ENCODE results near the gene DLGAP1. TPM values are rescaled to one million over a fixed set of nuclear protein-coding genes. Genes with fewer than 3 reads are reported as not detected.

Gene DLGAP1
- total and polyA plus RNA-seq, 10 of the 15 experiments (the other 5 are each of a cell fraction or from before 2014, with no cell fraction given) = 0.23 to 27.6 (median 1.9) TPM

DNA sequence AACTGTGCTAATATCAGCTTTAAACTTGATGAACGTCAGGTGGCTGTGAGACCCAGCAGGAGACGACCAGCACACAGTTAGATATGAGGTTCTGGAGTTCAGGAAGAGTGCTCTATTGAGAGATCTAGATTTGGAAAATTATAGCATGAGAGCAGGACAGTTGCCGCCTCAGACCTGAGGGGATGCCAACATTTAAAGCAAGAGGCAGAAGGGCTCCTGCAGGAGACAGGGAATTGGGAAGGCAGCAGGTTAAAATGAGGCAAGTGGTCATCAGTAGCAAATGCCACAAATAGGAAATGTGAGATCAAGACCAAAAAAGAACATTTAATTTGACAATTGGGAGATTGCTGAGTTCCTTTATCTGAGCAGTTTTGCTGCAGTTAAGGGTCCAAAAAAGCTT, 533.3 kb downstream of the DLGAP1 start:
- no peak overlapping the region for H3K4me3 ChIP-seq
- DNase-seq (ENCODE audit: low read depth, low spot score) = no peak
- H3K4me1 ChIP-seq (ENCODE audit: control insufficient read depth, insufficient read depth, low read length) = no peaks in the 10 kb centered on the region
- no peak overlapping the region for H3K9ac ChIP-seq (ENCODE audit: control insufficient read depth, insufficient read depth, low read length)
- BruUV-seq (replicated peaks) = no TSS peak
- in situ Hi-C loops (cut with MboI) (no loop called here), intact Hi-C loops (cut with micrococcal nuclease; ENCODE audit: unreplicated experiment) (loop anchor here (5.0 kb wide), 1 partner anchor 40 kb away; no protein-coding TSS in a partner anchor)
- no peaks in the 10 kb centered on the region for H3K36me3 ChIP-seq (ENCODE audit: control insufficient read depth in 2 of 2, insufficient read depth in 2 of 2, low read length in 1 of 2)
- H3K27me3 ChIP-seq (replicated peaks in 1 of 2; ENCODE audit: control insufficient read depth in 2 of 2, insufficient read depth in 2 of 2, low read length in 1 of 2) = no peaks in the 10 kb centered on the region
- POLR2A ChIA-PET = no interaction called here
- SMC1A ChIA-PET (ENCODE audit: uncharacterized antibody, unreplicated experiment) = interaction anchor here (0.9 to 1.6 kb wide), 7 partner anchors 8 to 73 kb away, joined by 3 to 9 read pairs (median 5); no protein-coding TSS in a partner anchor
- H2AFZ ChIP-seq (ENCODE audit: control insufficient read depth, low read depth, low read length) = no peak overlapping the region
- no peak overlapping the region for H3K4me2 ChIP-seq (ENCODE audit: control insufficient read depth, insufficient read depth)
- H4K20me1 ChIP-seq (ENCODE audit: control insufficient read depth, insufficient read depth) = no peaks in the 10 kb centered on the region
- FAIRE-seq = no peak
- CTCF ChIA-PET = interaction anchor here (1.3 to 1.5 kb wide), 2 partner anchors 9 to 22 kb away, joined by 3 to 5 read pairs; no protein-coding TSS in a partner anchor
- RAD21 ChIA-PET (ENCODE audit: unreplicated experiment) = interaction anchor here (1.4 to 1.7 kb wide), 2 partner anchors 26 to 151 kb away, joined by 4 to 6 read pairs; no protein-coding TSS in a partner anchor
- H3K79me2 ChIP-seq (ENCODE audit: control insufficient read depth, insufficient read depth, low read length) = no peaks in the 10 kb centered on the region
- 10% methylated on average over 3 of the region's 3 CpGs for WGBS (ENCODE audit: insufficient coverage, insufficient replicate concordance, low lambda C conversion rate, missing lambda C conversion rate)
- ATAC-seq = no peak
- no peak overlapping the region for H3K27ac ChIP-seq (ENCODE audit: control insufficient read depth, insufficient read depth)
- TF ChIP-seq EP300 (IDR thresholded peaks at IDR 0.05; ENCODE audit: borderline replicate concordance in 1 of 2, control insufficient read depth in 1 of 2, low read depth in 2 of 2, low read length in 2 of 2) (no peak), RFX5 (IDR thresholded peaks at IDR 0.05; ENCODE audit: low read depth, low read length) (no peak), FOS (IDR thresholded peaks at IDR 0.05; ENCODE audit: borderline replicate concordance, extremely low read depth, insufficient read length) (no peak), SMC3 (IDR thresholded peaks at IDR 0.05; ENCODE audit: borderline replicate concordance, low read length) (no peak), YBX1 (IDR thresholded peaks at IDR 0.05) (no peak), SPI1 (IDR thresholded peaks at IDR 0.05; ENCODE audit: borderline replicate concordance, insufficient read depth, low read depth, low read length) (no peak), ESRRA (IDR thresholded peaks at IDR 0.05; ENCODE audit: low read length) (no peak), SMAD5 (IDR thresholded peaks at IDR 0.05; ENCODE audit: low read depth) (no peak), ATF7 (IDR thresholded peaks at IDR 0.05; ENCODE audit: low read depth) (no peak), GATAD2B (conservative IDR thresholded peaks at IDR 0.05; ENCODE audit: low read depth) (no peak), EZH2 (IDR thresholded peaks at IDR 0.05; ENCODE audit: borderline replicate concordance, control insufficient read depth, low read depth, low read length) (no peak), POU2F2 (IDR thresholded peaks at IDR 0.05; ENCODE audit: borderline replicate concordance, low read depth, low read length) (no peak)
- TF ChIP-seq, protein P1, sequence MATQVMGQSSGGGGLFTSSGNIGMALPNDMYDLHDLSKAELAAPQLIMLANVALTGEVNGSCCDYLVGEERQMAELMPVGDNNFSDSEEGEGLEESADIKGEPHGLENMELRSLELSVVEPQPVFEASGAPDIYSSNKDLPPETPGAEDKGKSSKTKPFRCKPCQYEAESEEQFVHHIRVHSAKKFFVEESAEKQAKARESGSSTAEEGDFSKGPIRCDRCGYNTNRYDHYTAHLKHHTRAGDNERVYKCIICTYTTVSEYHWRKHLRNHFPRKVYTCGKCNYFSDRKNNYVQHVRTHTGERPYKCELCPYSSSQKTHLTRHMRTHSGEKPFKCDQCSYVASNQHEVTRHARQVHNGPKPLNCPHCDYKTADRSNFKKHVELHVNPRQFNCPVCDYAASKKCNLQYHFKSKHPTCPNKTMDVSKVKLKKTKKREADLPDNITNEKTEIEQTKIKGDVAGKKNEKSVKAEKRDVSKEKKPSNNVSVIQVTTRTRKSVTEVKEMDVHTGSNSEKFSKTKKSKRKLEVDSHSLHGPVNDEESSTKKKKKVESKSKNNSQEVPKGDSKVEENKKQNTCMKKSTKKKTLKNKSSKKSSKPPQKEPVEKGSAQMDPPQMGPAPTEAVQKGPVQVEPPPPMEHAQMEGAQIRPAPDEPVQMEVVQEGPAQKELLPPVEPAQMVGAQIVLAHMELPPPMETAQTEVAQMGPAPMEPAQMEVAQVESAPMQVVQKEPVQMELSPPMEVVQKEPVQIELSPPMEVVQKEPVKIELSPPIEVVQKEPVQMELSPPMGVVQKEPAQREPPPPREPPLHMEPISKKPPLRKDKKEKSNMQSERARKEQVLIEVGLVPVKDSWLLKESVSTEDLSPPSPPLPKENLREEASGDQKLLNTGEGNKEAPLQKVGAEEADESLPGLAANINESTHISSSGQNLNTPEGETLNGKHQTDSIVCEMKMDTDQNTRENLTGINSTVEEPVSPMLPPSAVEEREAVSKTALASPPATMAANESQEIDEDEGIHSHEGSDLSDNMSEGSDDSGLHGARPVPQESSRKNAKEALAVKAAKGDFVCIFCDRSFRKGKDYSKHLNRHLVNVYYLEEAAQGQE (IDR thresholded peaks at IDR 0.05; ENCODE audit: low read depth, low read length) = no peak
- TF ChIP-seq, protein P2, sequence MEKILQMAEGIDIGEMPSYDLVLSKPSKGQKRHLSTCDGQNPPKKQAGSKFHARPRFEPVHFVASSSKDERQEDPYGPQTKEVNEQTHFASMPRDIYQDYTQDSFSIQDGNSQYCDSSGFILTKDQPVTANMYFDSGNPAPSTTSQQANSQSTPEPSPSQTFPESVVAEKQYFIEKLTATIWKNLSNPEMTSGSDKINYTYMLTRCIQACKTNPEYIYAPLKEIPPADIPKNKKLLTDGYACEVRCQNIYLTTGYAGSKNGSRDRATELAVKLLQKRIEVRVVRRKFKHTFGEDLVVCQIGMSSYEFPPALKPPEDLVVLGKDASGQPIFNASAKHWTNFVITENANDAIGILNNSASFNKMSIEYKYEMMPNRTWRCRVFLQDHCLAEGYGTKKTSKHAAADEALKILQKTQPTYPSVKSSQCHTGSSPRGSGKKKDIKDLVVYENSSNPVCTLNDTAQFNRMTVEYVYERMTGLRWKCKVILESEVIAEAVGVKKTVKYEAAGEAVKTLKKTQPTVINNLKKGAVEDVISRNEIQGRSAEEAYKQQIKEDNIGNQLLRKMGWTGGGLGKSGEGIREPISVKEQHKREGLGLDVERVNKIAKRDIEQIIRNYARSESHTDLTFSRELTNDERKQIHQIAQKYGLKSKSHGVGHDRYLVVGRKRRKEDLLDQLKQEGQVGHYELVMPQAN (conservative IDR thresholded peaks at IDR 0.05) = no peak
- TF ChIP-seq, protein P3, sequence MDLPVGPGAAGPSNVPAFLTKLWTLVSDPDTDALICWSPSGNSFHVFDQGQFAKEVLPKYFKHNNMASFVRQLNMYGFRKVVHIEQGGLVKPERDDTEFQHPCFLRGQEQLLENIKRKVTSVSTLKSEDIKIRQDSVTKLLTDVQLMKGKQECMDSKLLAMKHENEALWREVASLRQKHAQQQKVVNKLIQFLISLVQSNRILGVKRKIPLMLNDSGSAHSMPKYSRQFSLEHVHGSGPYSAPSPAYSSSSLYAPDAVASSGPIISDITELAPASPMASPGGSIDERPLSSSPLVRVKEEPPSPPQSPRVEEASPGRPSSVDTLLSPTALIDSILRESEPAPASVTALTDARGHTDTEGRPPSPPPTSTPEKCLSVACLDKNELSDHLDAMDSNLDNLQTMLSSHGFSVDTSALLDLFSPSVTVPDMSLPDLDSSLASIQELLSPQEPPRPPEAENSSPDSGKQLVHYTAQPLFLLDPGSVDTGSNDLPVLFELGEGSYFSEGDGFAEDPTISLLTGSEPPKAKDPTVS (IDR thresholded peaks at IDR 0.05; ENCODE audit: low read depth, low read length) = no peak
- no peaks in the 10 kb centered on the region for H3K9me3 ChIP-seq (replicated peaks; ENCODE audit: control insufficient read depth, insufficient read depth, low read length)
